ENCODE data around the gene LEUTX. TPM values are rescaled to one million over a fixed set of nuclear protein-coding genes. Genes with fewer than 3 reads are reported as not detected.

Gene LEUTX
- total and polyA plus RNA-seq, 2 donors (not counting 1 experiment from before 2014, with no cell fraction given): not detected

- peaks cover 13% of the 10 kb centered on the region for H3K4me1 Mint-ChIP-seq
- H3K4me1 ChIP-seq (ENCODE audit: control insufficient read depth in 2 of 2, insufficient read depth in 2 of 2, low read length in 2 of 2): peaks cover 18 to 30% of the 10 kb centered on the region in 2 donors
- H3K4me2 ChIP-seq (replicated peaks; ENCODE audit: low read depth, low read length, poor library complexity, severe bottlenecking): peak overlapping the region; percentile 83
Measured at GRCh38 chr19:39824143-39825092, 45.8 kb downstream of the LEUTX start.

More at GRCh38 chr19:39824143-39825092, 45.8 kb downstream of the LEUTX start:
- H3K27me3 ChIP-seq (replicated peaks in 1 of 4; ENCODE audit: control extremely low read depth in 1 of 4, control insufficient read depth in 3 of 4, insufficient read depth in 4 of 4, low read length in 3 of 4): no peaks in the 10 kb centered on the region
- peak overlapping the region; percentile 91 for H2AFZ ChIP-seq (ENCODE audit: insufficient read depth, low read depth, low read length, poor library complexity, severe bottlenecking)
- ATAC-seq (ENCODE audit: low read depth) (peak; percentile 98), DNase-seq (peak; percentile 92)
- H3K9me3 ChIP-seq (ENCODE audit: control extremely low read depth in 1 of 3, control insufficient read depth in 2 of 3, insufficient read depth in 1 of 3, low read length in 2 of 3): no peaks in the 10 kb centered on the region
- peaks cover 6% of the 10 kb centered on the region for H4K20me1 ChIP-seq (ENCODE audit: control insufficient read depth, insufficient read depth, low read length, poor library complexity, severe bottlenecking)
- H3K9ac ChIP-seq (ENCODE audit: low read length): peak overlapping the region; percentile 76
- intact Hi-C loops (cut with micrococcal nuclease): loop anchor here (1.0 kb wide), 5 partner anchors 9 to 367 kb away; partner anchors contain the start of genes FBL, MAP3K10, PSMC4 and ZNF546
- POLR2A ChIA-PET: interaction anchor here (0.6 to 0.8 kb wide), 2 partner anchors 9 to 593 kb away, joined by 5 read pairs; partner anchors contain the start of gene DYRK1B
- H3K27ac ChIP-seq (ENCODE audit: low read length in 2 of 2): peak overlapping the region; percentile 38 to 55
- Mint-ChIP-seq H3K27me3 (no peaks in the 10 kb centered on the region), H3K9me3 (ENCODE audit: insufficient read depth) (no peaks in the 10 kb centered on the region), H3K4me3 (no peak overlapping the region), H3K27ac (no peak overlapping the region)
- no peak for TF ChIP-seq EZH2 (IDR thresholded peaks at IDR 0.05; ENCODE audit: borderline replicate concordance, insufficient read depth, low read depth, low read length, poor library complexity, severe bottlenecking)
- TF ChIP-seq CTCF (IDR thresholded peaks at IDR 0.05): no peak
- H3K79me2 ChIP-seq (ENCODE audit: control insufficient read depth, insufficient read depth, low read length): peaks cover 17% of the 10 kb centered on the region
- H3K36me3 ChIP-seq (replicated peaks in 1 of 2; ENCODE audit: control extremely low read depth in 1 of 2, control insufficient read depth in 1 of 2, extremely low read depth in 1 of 2, insufficient read depth in 2 of 2, low read length in 1 of 2): peaks cover 0 to 32% of the 10 kb centered on the region in 2 experiments
- H3K4me3 ChIP-seq (ENCODE audit: control extremely low read depth in 1 of 5, extremely low read depth in 1 of 5, insufficient read depth in 1 of 5, low read depth in 2 of 5, low read length in 4 of 5): peak overlapping the region; percentile 66 to 85 (median 79)
- WGBS (ENCODE audit: insufficient coverage): 15% methylated on average over 47 of the region's 47 CpGs
- CTCF ChIA-PET: interaction anchor here (0.7 to 3.1 kb wide), 4 partner anchors 9 to 32 kb away, joined by 3 to 14 read pairs (median 5); partner anchors contain the start of gene DYRK1B

Measured in B cell (primary cell).